ENCODE data around the gene LAMB2.

DNA sequence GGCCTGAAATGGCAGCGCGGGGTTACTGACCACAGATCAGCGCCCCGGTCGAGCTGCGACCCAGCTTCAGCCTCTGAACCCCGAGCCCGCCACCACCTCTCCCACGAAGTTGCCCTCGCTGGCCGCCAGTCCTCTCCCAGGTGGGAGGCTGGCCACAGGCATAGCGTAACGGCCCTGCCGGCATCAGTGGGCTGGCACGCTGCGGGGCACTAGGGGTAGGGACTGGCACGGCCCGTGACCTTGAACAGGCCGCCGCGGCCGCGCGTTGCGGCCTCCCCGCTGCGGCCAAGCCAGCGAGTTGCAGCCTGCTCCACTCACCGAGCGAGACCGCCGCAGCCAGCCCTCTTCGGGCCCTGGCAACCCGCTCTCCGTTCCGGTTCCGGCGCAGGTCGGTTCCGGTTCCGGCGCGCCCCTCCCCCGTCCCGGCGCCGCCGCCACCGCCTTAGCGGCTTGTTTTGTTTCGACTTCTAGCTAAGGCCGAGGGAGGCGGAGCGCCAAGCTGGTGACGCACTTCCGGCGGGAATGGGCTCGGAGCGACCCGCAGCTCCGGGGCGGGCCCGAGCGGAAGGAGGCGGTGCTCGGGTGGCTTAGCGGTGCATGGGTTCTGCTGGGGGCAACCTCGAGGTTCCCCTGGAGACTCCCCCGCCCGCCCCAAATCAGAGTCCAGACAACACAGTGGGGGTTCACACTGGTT lies 12.3 kb downstream of the LAMB2 start, which contains the start of gene USP19:
- TF ChIP-seq, protein P1, sequence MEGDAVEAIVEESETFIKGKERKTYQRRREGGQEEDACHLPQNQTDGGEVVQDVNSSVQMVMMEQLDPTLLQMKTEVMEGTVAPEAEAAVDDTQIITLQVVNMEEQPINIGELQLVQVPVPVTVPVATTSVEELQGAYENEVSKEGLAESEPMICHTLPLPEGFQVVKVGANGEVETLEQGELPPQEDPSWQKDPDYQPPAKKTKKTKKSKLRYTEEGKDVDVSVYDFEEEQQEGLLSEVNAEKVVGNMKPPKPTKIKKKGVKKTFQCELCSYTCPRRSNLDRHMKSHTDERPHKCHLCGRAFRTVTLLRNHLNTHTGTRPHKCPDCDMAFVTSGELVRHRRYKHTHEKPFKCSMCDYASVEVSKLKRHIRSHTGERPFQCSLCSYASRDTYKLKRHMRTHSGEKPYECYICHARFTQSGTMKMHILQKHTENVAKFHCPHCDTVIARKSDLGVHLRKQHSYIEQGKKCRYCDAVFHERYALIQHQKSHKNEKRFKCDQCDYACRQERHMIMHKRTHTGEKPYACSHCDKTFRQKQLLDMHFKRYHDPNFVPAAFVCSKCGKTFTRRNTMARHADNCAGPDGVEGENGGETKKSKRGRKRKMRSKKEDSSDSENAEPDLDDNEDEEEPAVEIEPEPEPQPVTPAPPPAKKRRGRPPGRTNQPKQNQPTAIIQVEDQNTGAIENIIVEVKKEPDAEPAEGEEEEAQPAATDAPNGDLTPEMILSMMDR (conservative IDR thresholded peaks at IDR 0.05; ENCODE audit: low read depth in 2 of 2): no peak
- TF ChIP-seq POLR2AphosphoS5 (IDR thresholded peaks at IDR 0.05; ENCODE audit: low read depth) (peak; percentile 80), EZH2 (IDR thresholded peaks at IDR 0.05; ENCODE audit: low read depth, unreplicated experiment) (no peak), CREB1 (CRISPR knock-in tag; IDR thresholded peaks at IDR 0.05; ENCODE audit: low read depth) (peak; percentile 89), JUNB (IDR thresholded peaks at IDR 0.05; ENCODE audit: unreplicated experiment) (no peak), EZH2phosphoT487 (IDR thresholded peaks at IDR 0.05; ENCODE audit: unreplicated experiment) (no peak)
